HepG2 (cell line): ENCODE measurements around the gene XCL2. TPM values are rescaled to one million over a fixed set of nuclear protein-coding genes. Genes with fewer than 3 reads are reported as not detected.

Experiments used
- E2F1 ChIP-seq: sonication (generic); formaldehyde crosslinking; IDR thresholded peaks from 2 replicates; pipeline ENCODE4 v1.5.0; 2020; ENCODE audit warnings: missing genetic modification reagents
- ETS1 ChIP-seq: sonication (generic); formaldehyde crosslinking; IDR thresholded peaks from 2 replicates; pipeline ENCODE4 v1.4.0; 2020; ENCODE audit warnings: missing genetic modification reagents
- FOXJ3 ChIP-seq: sonication (generic); formaldehyde crosslinking; IDR thresholded peaks from 2 replicates; pipeline ENCODE4 v1.4.0; 2020; ENCODE audit warnings: missing genetic modification reagents, mild to moderate bottlenecking, borderline replicate concordance
- GPN1 ChIP-seq: sonication (generic); formaldehyde crosslinking; IDR thresholded peaks from 2 replicates; pipeline ENCODE4 v1.5.1; 2020; ENCODE audit warnings: missing genetic modification reagents, borderline replicate concordance
- KDM3A ChIP-seq: IDR thresholded peaks from 2 replicates; pipeline ENCODE4 v1.6.1; 2018; ENCODE audit warnings: low read depth, missing compliant biosample characterization
- LBX2 ChIP-seq: sonication (generic); formaldehyde crosslinking; IDR thresholded peaks from 2 replicates; pipeline ENCODE4 v1.5.0; 2020; ENCODE audit warnings: missing genetic modification reagents, mild to moderate bottlenecking, borderline replicate concordance
- MBD4 ChIP-seq: IDR thresholded peaks from 2 replicates; pipeline ENCODE4 v1.6.1; 2012; ENCODE audit warnings: low read length, inconsistent platforms, borderline replicate concordance
- NCOA2 ChIP-seq: sonication (generic); formaldehyde crosslinking; IDR thresholded peaks from 2 replicates; pipeline ENCODE4 v1.8.0; 2022; ENCODE audit warnings: inconsistent platforms
- TERF1 ChIP-seq: sonication (generic); formaldehyde crosslinking; IDR thresholded peaks from 2 replicates; pipeline ENCODE4 v1.8.0; 2022; ENCODE audit warnings: mild to moderate bottlenecking, missing genetic modification reagents, moderate library complexity
- ZBTB14 ChIP-seq: sonication (generic); formaldehyde crosslinking; IDR thresholded peaks from 2 replicates; pipeline ENCODE4 v1.4.0; 2020; ENCODE audit warnings: missing genetic modification reagents
- ZBTB34 ChIP-seq: sonication (generic); formaldehyde crosslinking; IDR thresholded peaks from 2 replicates; pipeline ENCODE4 v1.8.0; 2022; ENCODE audit warnings: mild to moderate bottlenecking, missing genetic modification reagents
- ZKSCAN1 ChIP-seq: fragments of 150-350 bp; IDR thresholded peaks from 2 replicates; pipeline ENCODE4 v1.6.1; 2014; ENCODE audit warnings: low read length
- ZNF326 ChIP-seq: sonication (generic); formaldehyde crosslinking; IDR thresholded peaks from 2 replicates; pipeline ENCODE4 v1.4.0; 2020; ENCODE audit warnings: missing genetic modification reagents, borderline replicate concordance
- ZNF562 ChIP-seq: sonication (generic); formaldehyde crosslinking; IDR thresholded peaks from 2 replicates; pipeline ENCODE4 v1.8.0; 2022; ENCODE audit warnings: missing genetic modification reagents, borderline replicate concordance
- ZNF782 ChIP-seq: sonication (generic); formaldehyde crosslinking; IDR thresholded peaks from 2 replicates; pipeline ENCODE4 v1.4.0; 2020; ENCODE audit warnings: missing genetic modification reagents, mild to moderate bottlenecking, borderline replicate concordance
- polyA plus RNA-seq, 8 experiments: library from polyadenylated mRNA; depleted of rRNA in 3 of 8; stranded (reverse) in 7 of 8; unstranded in 1 of 8; fragments of >200 nt; fragmentation: Illumina TruSeq in 4 of 8; extraction: Trizol in 4 of 8; gene quantifications; 2 replicates each; pipeline versions ENCODE4 v1.2.1 to v1.2.3, GENCODE V29; 2011 to 2016; ENCODE audit warnings: low read depth in 4 of 8, missing spikeins in 1 of 8, mixed read lengths in 1 of 8; ENCODE audit not compliant: insufficient read depth in 1 of 8
- total RNA-seq, 5 experiments: library from RNA; depleted of rRNA; stranded (reverse); fragments of >200 nt; fragmentation: Illumina TruSeq; extraction: Trizol; gene quantifications; 2 replicates each; pipeline ENCODE4 v1.2.3, GENCODE V29; 2016; ENCODE audit warnings: low read depth in 1 of 5

Gene XCL2
- total and polyA plus RNA-seq, 2 of the 13 experiments (the other 11 are each of a cell fraction or from before 2014, with no cell fraction given) = 0.50 TPM; not detected in 1

GRCh38 chr1:168497376-168497950 lies 46.3 kb downstream of the XCL2 start (continued):
- TF ChIP-seq E2F1 = no peak
- no peak for TF ChIP-seq KDM3A (CRISPR knock-in tag)
- TF ChIP-seq GPN1 = no peak
- TF ChIP-seq ZBTB34 = no peak
- TF ChIP-seq MBD4 = no peak
- peak; percentile 64; the same call in 1 of the 2 replicates for TF ChIP-seq NCOA2 (CRISPR knock-in tag)
- no peak for TF ChIP-seq ZNF326 (CRISPR knock-in tag)
- TF ChIP-seq ZKSCAN1 = no peak
- TF ChIP-seq ZNF782 (CRISPR knock-in tag) = no peak
- TF ChIP-seq FOXJ3 (CRISPR knock-in tag) = no peak
- TF ChIP-seq LBX2 (CRISPR knock-in tag) = no peak
- no peak for TF ChIP-seq ZNF562
- TF ChIP-seq ETS1 (CRISPR knock-in tag) = no peak
- TF ChIP-seq ZBTB14 (CRISPR knock-in tag) = no peak
- no peak for TF ChIP-seq TERF1 (CRISPR knock-in tag)
